Measurements from ENCODE around the gene CFAP69. TPM values are rescaled to one million over a fixed set of nuclear protein-coding genes. Genes with fewer than 3 reads are reported as not detected.

Gene CFAP69
- total and polyA plus RNA-seq, 2 of the 8 experiments (the other 6 are each of a cell fraction or from before 2014, with no cell fraction given), result 1.00 to 3.8 TPM

DNA sequence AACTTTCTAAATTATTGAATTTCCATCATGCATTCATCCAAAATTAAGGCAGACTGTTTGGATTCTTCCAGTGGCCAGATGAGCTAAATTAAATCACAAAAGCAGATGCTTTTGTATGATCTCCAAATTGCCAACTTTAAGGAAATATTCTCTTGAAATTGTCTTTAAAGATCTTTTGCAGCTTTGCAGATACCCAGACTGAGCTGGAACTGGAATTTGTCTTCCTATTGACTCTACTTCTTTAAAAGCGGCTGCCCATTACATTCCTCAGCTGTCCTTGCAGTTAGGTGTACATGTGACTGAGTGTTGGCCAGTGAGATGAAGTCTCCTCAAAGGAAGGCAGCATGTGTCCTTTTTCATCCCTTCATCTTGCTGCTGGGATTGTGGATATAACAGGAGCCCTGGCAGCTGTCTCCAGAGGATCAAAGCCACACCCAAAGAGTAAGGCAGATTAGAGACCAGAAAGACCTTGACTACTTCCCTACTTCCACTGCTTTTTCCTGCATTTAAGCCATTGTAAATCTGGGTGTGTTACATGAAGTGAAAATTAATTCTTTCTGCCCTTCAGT lies 8.2 kb upstream of the CFAP69 start:
- no peak overlapping the region for H2BK20ac ChIP-seq (ENCODE audit: low read length)
- no peak overlapping the region for H3K18ac ChIP-seq (ENCODE audit: extremely low read depth, low read length)
- H3K79me2 ChIP-seq (ENCODE audit: control insufficient read depth in 1 of 2, insufficient read depth in 2 of 2, low read length in 2 of 2), result no peaks in the 10 kb centered on the region
- no peak overlapping the region for H3K23ac ChIP-seq (ENCODE audit: insufficient read length)
- 90% methylated on average over 1 of the region's 1 CpG; no CpG with 5 or more reads in 1 of the 2 experiments for WGBS, 2 experiments (ENCODE audit: extremely low coverage in 1 of 2, insufficient coverage in 1 of 2, insufficient read length in 1 of 2, insufficient replicate concordance in 2 of 2, low coverage in 1 of 2, low lambda C conversion rate in 2 of 2, missing lambda C conversion rate in 1 of 2)
- FAIRE-seq, result no peak
- ChIA-PET POLR2A (ENCODE audit: partially characterized antibody) (interaction anchor here (1.6 kb wide), 1 partner anchor 25 kb away, joined by 4 read pairs; the partner anchor contains the start of gene STEAP2), CTCF (ENCODE audit: partially characterized antibody) (interaction anchor here (1.3 kb wide), 1 partner anchor 25 kb away, joined by 4 read pairs; the partner anchor contains the start of gene STEAP2)
- H2BK120ac ChIP-seq (replicated peaks; ENCODE audit: low read depth, low read length), result no peak overlapping the region
- no peak overlapping the region for H3K4me2 ChIP-seq (ENCODE audit: insufficient read depth in 1 of 2, low read depth in 2 of 2, low read length in 2 of 2)
- no peak overlapping the region for H2AFZ ChIP-seq (ENCODE audit: low read length)
- no peak overlapping the region for H2BK5ac ChIP-seq (ENCODE audit: low read depth, low read length)
- H4K8ac ChIP-seq (ENCODE audit: extremely low read depth, insufficient read depth, low read length), result no peak overlapping the region
- no peak overlapping the region for H3K27ac ChIP-seq (ENCODE audit: low read depth, low read length)
- no peak overlapping the region for H3K56ac ChIP-seq (replicated peaks; ENCODE audit: insufficient read length, low read depth, low read length)
- H2BK12ac ChIP-seq (ENCODE audit: low read depth, low read length), result no peak overlapping the region
- peaks cover 0 to 12% (median 0%) of the 10 kb centered on the region in 4 experiments; a peak in 3 of 8 replicates for H3K36me3 ChIP-seq (ENCODE audit: control insufficient read depth in 2 of 4, insufficient read depth in 4 of 4, low read length in 3 of 4)
- H3K79me1 ChIP-seq (ENCODE audit: low read depth, low read length), result no peaks in the 10 kb centered on the region
- H3K14ac ChIP-seq (ENCODE audit: insufficient read length), result no peak overlapping the region
- H2AK5ac ChIP-seq (ENCODE audit: low read depth, low read length), result no peak overlapping the region
- H3K9me3 ChIP-seq (ENCODE audit: insufficient read depth in 2 of 2, low read depth in 1 of 2, low read length in 1 of 2), result no peaks in the 10 kb centered on the region
- no peak overlapping the region for H4K91ac ChIP-seq (replicated peaks; ENCODE audit: insufficient read length, low read length)
- no peak for DNase-seq (ENCODE audit: low read depth in 1 of 2, low spot score in 2 of 2)
- no peak overlapping the region for H3K4me3 ChIP-seq (ENCODE audit: extremely low read depth in 1 of 4, insufficient read depth in 2 of 4, low read depth in 3 of 4, low read length in 4 of 4)
- no peak overlapping the region for H4K5ac ChIP-seq (ENCODE audit: insufficient read length, low read depth, low read length)
- H3K4me1 ChIP-seq (replicated peaks in 1 of 4; ENCODE audit: control insufficient read depth in 3 of 4, insufficient read depth in 4 of 4, low read length in 3 of 4), result no peaks in the 10 kb centered on the region
- peaks cover 0 to 1% of the 10 kb centered on the region in 2 experiments for H4K20me1 ChIP-seq (replicated peaks in 1 of 2; ENCODE audit: control insufficient read depth in 1 of 2, insufficient read depth in 2 of 2, low read length in 2 of 2)
- no peak overlapping the region for H2BK15ac ChIP-seq (ENCODE audit: low read length)
- H3K27me3 ChIP-seq (replicated peaks in 1 of 4; ENCODE audit: control insufficient read depth in 3 of 4, extremely low read depth in 1 of 4, insufficient read depth in 3 of 4, low read length in 3 of 4), result no peaks in the 10 kb centered on the region
- no peak overlapping the region for H3K4ac ChIP-seq (replicated peaks; ENCODE audit: insufficient read length, low read depth, low read length)
- no peaks in the 10 kb centered on the region for H3K23me2 ChIP-seq (ENCODE audit: low read depth, low read length)
- no peak overlapping the region for H3K9ac ChIP-seq (replicated peaks in 1 of 4; ENCODE audit: extremely low read depth in 1 of 4, low read depth in 3 of 4, low read length in 3 of 4)
- TF ChIP-seq SUZ12 (IDR thresholded peaks at IDR 0.05; ENCODE audit: low read length) (no peak), TBP (IDR thresholded peaks at IDR 0.05; ENCODE audit: low read depth, low read length) (no peak), RAD21 (IDR thresholded peaks at IDR 0.05 in 1 of 2, conservative IDR thresholded peaks at IDR 0.05 in 1 of 2; ENCODE audit: low read depth in 2 of 2, low read length in 2 of 2) (no peak), SIRT6 (IDR thresholded peaks at IDR 0.05; ENCODE audit: low read length) (no peak), KDM5A (IDR thresholded peaks at IDR 0.05; ENCODE audit: low read length) (no peak), RFX5 (IDR thresholded peaks at IDR 0.05; ENCODE audit: borderline replicate concordance, low read depth, low read length) (no peak), BACH1 (IDR thresholded peaks at IDR 0.05; ENCODE audit: low read length) (no peak), ZNF274 (IDR thresholded peaks at IDR 0.05; ENCODE audit: borderline replicate concordance, extremely low read depth, low read length) (no peak), CTBP2 (IDR thresholded peaks at IDR 0.05; ENCODE audit: borderline replicate concordance, insufficient read depth, insufficient read length, low read length) (no peak), MAFK (IDR thresholded peaks at IDR 0.05; ENCODE audit: low read depth, low read length) (no peak)
- TF ChIP-seq, protein P1, sequence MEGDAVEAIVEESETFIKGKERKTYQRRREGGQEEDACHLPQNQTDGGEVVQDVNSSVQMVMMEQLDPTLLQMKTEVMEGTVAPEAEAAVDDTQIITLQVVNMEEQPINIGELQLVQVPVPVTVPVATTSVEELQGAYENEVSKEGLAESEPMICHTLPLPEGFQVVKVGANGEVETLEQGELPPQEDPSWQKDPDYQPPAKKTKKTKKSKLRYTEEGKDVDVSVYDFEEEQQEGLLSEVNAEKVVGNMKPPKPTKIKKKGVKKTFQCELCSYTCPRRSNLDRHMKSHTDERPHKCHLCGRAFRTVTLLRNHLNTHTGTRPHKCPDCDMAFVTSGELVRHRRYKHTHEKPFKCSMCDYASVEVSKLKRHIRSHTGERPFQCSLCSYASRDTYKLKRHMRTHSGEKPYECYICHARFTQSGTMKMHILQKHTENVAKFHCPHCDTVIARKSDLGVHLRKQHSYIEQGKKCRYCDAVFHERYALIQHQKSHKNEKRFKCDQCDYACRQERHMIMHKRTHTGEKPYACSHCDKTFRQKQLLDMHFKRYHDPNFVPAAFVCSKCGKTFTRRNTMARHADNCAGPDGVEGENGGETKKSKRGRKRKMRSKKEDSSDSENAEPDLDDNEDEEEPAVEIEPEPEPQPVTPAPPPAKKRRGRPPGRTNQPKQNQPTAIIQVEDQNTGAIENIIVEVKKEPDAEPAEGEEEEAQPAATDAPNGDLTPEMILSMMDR (IDR thresholded peaks at IDR 0.05; ENCODE audit: control extremely low read depth in 1 of 3, insufficient read depth in 1 of 3, low read depth in 1 of 3, low read length in 3 of 3), result no peak
